Inflammatory macrophage treated with lipopolysaccharide for 1 hour (primary cell): ENCODE measurements around the gene GSTM1.

ENCODE experiments used
- DNase-seq, 2 donors: peaks; one replicate each; pipeline ENCODE4 v3.0.0-alpha.2; 2020 to 2022

The GSTM1 gene

GRCh38 chr1:109687641-109688499, at the start of gene GSTM1:
TSS of gene GSTM1 (plus strand) at chr1:109687817. CDS start at chr1:109687874, 57 bp downstream.
- peak; percentile 63 to 87 for DNase-seq

- DNase-seq, result no peak
Measured at GRCh38 chr1:109639063-109639840, 48.4 kb upstream of the GSTM1 start.

- DNase-seq, result no peak
Measured at GRCh38 chr1:109639841-109640184, 47.8 kb upstream of the GSTM1 start.

GRCh38 chr1:109640285-109640865, 47.2 kb upstream of the GSTM1 start:
- peak; percentile 77 to 97 for DNase-seq

- DNase-seq, result peak in 1 of 2 donors; percentile 72
Measured at GRCh38 chr1:109641078-109641740, 46.4 kb upstream of the GSTM1 start.

GRCh38 chr1:109641861-109642260, 45.8 kb upstream of the GSTM1 start:
- DNase-seq, result peak; percentile 83 to 97

GRCh38 chr1:109642626-109643025, 45.0 kb upstream of the GSTM1 start:
- peak; percentile 70 to 89 for DNase-seq

- DNase-seq, result peak; percentile 68 to 91
Measured at GRCh38 chr1:109643385-109644230, 44.0 kb upstream of the GSTM1 start.

GRCh38 chr1:109644670-109645069, 42.9 kb upstream of the GSTM1 start:
- no peak for DNase-seq

- no peak for DNase-seq
Measured at GRCh38 chr1:109649491-109649914, 38.1 kb upstream of the GSTM1 start.

GRCh38 chr1:109650609-109651008, 37.0 kb upstream of the GSTM1 start:
- no peak for DNase-seq

- DNase-seq, result no peak
Measured at GRCh38 chr1:109652402-109652801, 35.2 kb upstream of the GSTM1 start.

GRCh38 chr1:109653306-109653705, 34.3 kb upstream of the GSTM1 start:
- no peak for DNase-seq

GRCh38 chr1:109654519-109654918, 33.1 kb upstream of the GSTM1 start:
- no peak for DNase-seq

GRCh38 chr1:109655615-109656519, 31.8 kb upstream of the GSTM1 start, which contains the start of gene GSTM4:
TSS of gene GSTM4 (plus strand) at chr1:109656099. CDS start at chr1:109656390, 291 bp downstream.
- peak; percentile 74 to 79 for DNase-seq

GRCh38 chr1:109657395-109657794, 30.2 kb upstream of the GSTM1 start:
- no peak for DNase-seq

GRCh38 chr1:109657970-109658369, 29.6 kb upstream of the GSTM1 start:
- no peak for DNase-seq

- peak in 1 of 2 donors; percentile 54 for DNase-seq
Measured at GRCh38 chr1:109658533-109659042, 29.0 kb upstream of the GSTM1 start.

GRCh38 chr1:109659145-109659544, 28.5 kb upstream of the GSTM1 start:
- no peak for DNase-seq

- DNase-seq, result peak in 1 of 2 donors; percentile 47
Measured at GRCh38 chr1:109659997-109660690, 27.5 kb upstream of the GSTM1 start.
